Dermis blood vessel endothelial cell (primary cell): Measurements from ENCODE around the gene CLCN3. TPM values are rescaled to one million over a fixed set of nuclear protein-coding genes. Genes with fewer than 3 reads are reported as not detected.
"Not testable (repeated sequence)": the region's sequence is repeated elsewhere in the genome, so short reads cannot be mapped to it uniquely, and the experiment has no call there.

Source experiments
- DNase-seq: peaks from one replicate; pipeline ENCODE4 v3.0.0; 2010
- total RNA-seq: library from RNA; depleted of rRNA; stranded (reverse); fragments of >200 nt; gene quantifications from 2 replicates; pipeline ENCODE4 v1.2.3, GENCODE V29; 2014

CLCN3 gene
- total RNA-seq = 91.6 and 130 TPM in 2 replicates

GRCh38 chr4:169619958-169620879, at the start of gene CLCN3:
Gene CLCN3 (plus strand): TSS chr4:169620578. CDS start chr4:169635929, 15,351 bp downstream.
- DNase-seq = peak; percentile 99

DNA sequence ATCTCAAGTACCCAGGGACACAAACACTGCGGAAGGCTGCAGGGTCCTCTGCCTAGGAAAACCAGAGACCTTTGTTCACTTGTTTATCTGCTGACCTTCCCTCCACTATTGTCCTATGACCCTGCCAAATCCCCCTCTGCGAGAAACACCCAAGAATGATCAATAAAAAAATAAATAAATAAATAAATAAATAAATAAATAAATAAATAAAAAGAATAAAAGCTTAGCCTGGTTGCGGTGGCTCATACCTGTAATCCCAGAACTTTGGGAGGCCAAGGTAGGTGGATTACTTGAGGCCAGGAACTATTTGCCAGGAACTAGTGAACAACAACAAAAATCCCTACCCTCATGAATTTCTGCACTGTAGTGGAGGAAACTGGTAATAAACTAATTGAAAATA, 49.4 kb upstream of the CLCN3 start:
- not testable (repeated sequence) for DNase-seq

- DNase-seq = no peak
Measured at GRCh38 chr4:169571435-169571834, 48.9 kb upstream of the CLCN3 start.

GRCh38 chr4:169573889-169574288, 46.5 kb upstream of the CLCN3 start:
- DNase-seq = no peak

GRCh38 chr4:169582203-169582602, 38.2 kb upstream of the CLCN3 start:
- DNase-seq = no peak

DNA sequence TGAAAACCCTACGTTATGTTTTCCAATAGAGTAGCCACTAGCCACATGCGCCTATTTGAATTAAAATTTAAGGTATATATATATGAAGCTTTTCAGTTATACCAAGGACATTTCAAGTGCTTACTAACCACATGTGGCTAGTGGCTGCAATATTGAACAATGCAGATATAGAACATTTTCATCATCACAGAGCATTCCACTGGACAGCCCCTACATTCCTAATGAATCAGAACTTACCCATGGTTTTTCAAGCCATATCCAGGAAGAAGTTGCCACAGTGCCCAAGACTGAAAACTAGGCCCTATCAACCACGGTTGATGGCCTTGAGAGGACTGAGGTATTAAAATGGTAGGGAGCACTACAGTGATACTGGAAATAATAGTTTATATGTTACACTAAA, 37.7 kb upstream of the CLCN3 start:
- DNase-seq = no peak

- peak; percentile 8 for DNase-seq
Measured at GRCh38 chr4:169583563-169583962, 36.8 kb upstream of the CLCN3 start.

DNA sequence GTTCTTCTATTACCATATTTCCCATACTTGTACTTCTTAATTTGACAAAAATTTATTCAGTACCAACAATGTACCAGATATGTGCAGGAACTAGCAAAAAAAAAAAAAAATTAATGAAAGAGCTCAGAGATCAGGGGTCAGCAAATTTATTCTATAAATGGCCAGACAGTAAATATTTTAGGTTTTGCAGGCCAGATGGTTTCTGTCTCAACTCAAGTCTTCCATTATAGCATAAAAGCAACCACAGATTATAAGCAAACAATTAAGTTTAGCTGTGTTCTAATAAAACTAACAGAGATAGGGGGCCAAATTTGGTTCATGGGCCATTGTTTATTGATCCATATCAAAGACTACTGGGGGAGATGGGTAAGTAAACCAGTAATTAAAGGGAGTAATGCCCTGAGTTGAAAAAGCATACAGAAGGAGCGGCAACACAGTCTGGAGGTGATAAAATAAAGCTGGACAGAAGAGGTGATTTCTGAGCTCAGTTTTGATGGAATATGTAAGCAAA, 27.3 kb upstream of the CLCN3 start:
- no peak for DNase-seq

DNA sequence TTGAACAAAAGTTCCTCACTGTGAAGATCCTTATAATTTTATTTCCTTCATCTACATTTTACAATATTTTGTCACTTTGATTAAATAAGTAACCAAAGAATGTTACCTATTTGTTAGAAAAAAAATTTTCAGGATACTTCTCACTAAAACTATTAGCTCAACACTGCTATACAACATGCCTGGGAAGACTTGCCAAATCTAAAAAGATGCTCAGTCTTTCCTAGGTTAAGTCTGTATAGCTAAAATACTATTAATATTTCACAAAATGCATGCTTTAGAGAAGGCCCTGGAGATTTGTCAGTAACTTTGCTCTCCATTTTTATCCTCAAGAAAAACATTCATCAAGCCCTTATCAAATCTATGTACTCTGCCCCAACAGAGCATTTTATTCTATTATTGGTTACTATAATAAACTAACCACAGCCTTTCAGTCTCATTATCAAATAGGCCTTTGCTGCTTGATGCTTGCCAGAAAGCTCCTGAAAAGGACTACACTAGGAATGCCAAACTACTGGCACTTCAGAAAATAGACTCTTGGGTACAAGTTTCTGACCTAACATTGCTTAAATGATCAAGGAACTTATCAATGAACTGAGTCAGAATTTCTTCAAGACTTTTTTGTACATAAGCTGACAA, 25.7 kb upstream of the CLCN3 start:
- no peak for DNase-seq

DNA sequence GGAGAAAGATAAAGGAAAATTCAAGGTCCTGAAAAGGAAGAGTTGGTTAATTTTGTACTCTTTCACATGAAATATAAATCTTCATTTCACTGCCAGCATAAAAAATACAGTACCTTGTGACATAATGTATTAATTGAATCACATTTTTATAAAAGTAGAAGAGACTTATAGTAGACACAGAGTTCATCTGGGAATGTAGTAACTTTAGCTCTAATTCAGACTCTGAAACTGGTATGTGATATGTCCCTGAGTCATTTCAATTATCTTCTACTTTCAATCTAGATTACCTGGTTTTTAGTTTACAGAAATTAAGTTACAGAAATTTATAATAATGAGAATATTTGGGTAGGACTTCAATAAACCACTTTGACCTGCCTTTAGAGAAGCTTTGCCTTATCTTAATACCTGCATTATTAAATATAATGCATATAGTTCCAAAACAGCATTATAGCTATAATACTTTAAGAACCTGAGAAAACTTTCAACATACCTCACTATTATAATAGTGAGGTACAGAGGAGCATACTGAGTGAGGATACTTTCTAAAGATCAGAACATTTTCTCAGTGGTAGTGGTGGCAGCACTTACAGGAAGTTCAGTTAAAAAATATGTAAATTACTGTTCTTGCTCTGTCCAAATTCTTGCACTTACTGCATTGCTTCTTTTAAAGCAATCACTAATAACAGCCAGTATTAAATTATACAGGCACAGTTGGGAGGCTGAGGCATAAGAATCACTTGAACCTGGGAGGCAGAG, 19.2 kb upstream of the CLCN3 start:
- no peak for DNase-seq

GRCh38 chr4:169603312-169603711, 17.1 kb upstream of the CLCN3 start:
- DNase-seq = no peak

DNA sequence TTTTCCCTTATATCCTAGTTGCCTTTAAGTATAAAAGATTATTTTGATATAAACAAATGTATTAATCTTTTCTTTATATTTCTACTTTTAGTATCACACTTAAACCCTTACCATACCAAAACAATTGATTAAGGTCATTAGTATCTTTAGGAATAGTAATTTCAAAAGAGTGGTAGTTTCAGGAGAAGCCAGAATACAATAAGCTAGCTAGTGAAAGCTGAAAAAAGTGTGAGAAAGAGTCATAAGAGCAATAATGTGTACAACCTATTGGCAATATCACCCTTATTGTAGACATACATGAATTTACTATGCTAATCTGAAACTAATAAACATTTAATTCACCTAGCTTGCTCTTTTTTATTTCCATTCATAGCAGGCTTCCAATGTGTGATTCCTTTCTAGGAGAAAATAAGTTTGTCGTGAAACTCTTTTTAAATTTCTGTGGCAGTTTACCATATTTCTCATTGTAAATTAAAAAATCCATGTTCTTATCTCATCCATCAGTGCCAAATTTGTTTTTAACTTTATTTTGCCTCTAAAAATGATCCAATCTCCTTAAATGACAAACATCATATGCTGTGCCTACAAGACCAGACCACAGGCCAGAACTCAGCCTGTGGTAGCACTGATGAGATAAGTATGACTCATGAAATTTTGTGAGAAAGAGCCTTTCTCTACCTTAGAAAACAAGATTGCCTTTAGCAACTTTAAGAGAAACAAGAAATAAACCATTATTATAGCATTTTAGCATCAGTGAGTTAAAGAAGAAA, 16.1 kb upstream of the CLCN3 start:
- DNase-seq = peak; percentile 41

DNA sequence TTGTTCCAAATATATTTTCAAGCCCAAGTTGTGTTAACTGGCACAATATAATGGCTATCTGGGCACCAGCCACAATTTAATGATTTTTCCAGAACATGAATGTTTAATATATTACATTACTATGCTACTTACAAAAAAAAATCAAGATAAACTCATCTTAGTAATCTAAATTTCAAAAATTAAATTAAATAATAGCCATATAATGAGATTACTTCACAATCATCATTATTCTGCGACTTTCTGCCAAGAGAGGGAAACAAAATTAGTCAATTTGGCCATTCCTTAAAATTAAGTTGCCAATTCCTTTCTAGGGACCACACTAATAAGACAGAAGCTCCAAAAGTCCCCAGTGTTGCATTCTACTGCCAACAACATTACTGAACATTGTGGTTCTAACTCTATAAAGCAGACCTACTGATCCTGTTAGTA, 15.5 kb upstream of the CLCN3 start:
- DNase-seq = no peak

GRCh38 chr4:169611157-169611556, 9.2 kb upstream of the CLCN3 start:
- DNase-seq = no peak

GRCh38 chr4:169611991-169612870, 8.1 kb upstream of the CLCN3 start, which contains the start of gene NEK1:
Gene NEK1 (minus strand): TSS chr4:169612583. CDS start chr4:169602630, 9,953 bp downstream.
- DNase-seq = peak; percentile 92

- DNase-seq = peak; percentile 89
Measured at GRCh38 chr4:169612871-169613859, 7.2 kb upstream of the CLCN3 start.

DNA sequence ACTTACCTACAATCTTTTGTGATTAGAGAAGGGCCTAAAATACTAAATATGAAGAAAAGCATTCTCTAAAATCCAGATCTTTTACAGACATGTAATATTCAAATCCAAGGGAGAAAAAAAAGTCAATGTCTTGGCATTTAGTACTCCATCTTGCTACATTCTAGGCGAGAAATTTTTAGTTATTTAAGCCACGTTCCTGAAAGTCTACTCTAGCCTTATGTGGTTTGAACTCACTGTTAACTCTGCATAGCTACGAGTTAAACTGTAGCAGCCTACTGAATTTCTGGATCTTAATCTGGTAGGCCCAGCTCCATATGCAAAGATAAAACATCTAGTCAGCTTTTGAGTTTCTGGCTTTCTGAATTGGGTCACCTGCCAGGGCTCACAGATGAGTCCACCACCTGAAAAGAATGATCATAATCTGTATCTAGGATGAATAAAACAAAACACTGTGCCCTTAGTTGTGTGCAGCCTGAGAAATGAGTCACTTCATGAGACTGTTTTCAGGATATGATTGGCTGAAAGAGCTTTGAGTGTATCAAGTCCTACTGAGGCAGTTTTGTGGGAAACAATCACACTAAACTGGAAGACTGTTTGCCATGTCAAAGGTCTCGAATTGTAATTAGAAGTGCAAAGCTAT, 4.8 kb upstream of the CLCN3 start:
- DNase-seq = peak; percentile 39

GRCh38 chr4:169616846-169617245, 3.5 kb upstream of the CLCN3 start:
- DNase-seq = no peak

DNA sequence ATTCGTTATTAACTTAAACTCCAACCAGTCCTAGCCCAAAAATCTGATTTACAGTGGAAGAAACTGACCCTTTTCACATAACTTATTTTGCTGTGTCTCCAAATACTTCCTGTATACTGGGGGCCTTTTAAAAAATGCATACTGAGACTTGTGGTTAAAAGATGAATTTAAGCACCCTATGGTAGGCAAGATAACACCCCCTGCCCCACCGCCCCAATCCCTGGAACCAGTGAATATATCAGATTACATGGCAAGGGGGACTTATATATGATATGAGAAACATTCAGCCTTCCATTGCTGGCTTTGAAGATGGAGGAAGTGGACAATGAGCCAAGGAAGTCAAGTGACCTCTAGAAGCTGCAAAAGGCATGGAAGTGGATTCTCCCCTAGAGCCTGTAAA, 3.1 kb upstream of the CLCN3 start:
- DNase-seq = no peak
